OCI-LY1 (cell line): Measurements from ENCODE around the gene GAPVD1.

ENCODE experiments used
- H2AFZ ChIP-seq: fragments of 200-600 bp; sonication (generic), shearing (Covaris generic); 2 replicates; pipeline ENCODE4 v1.6.0; 2014; ENCODE audit warnings: antibody characterized with exemption, mild to moderate bottlenecking, low read length
- H3F3A ChIP-seq: fragments of 200-600 bp; sonication (generic), shearing (Covaris generic); 2 replicates; pipeline ENCODE4 v1.6.0; 2014; ENCODE audit warnings: mild to moderate bottlenecking, antibody characterized with exemption, low read length, moderate library complexity; ENCODE audit not compliant: insufficient read depth
- H3K27ac ChIP-seq: fragments of 200-600 bp; sonication (generic); 2 replicates; pipeline ENCODE4 v1.5.1; 2014; ENCODE audit warnings: low read length, mixed run types, mild to moderate bottlenecking, low read depth; ENCODE audit not compliant: poor library complexity, severe bottlenecking
- H3K27me3 ChIP-seq: fragments of 200-600 bp; sonication (generic); 2 replicates; pipeline ENCODE4 v1.6.0; 2014; ENCODE audit warnings: antibody characterized with exemption, mild to moderate bottlenecking, low read length, moderate library complexity; ENCODE audit not compliant: insufficient read depth
- H3K36me3 ChIP-seq: fragments of 200-600 bp; sonication (generic); 2 replicates; pipeline ENCODE4 v1.6.1; 2014; ENCODE audit warnings: mild to moderate bottlenecking, antibody characterized with exemption, low read length, moderate library complexity, mixed read lengths; ENCODE audit not compliant: insufficient read depth
- H3K4me1 ChIP-seq: fragments of 200-600 bp; sonication (generic); 2 replicates; pipeline ENCODE4 v1.5.1; 2014; ENCODE audit warnings: mild to moderate bottlenecking, low read length, moderate library complexity; ENCODE audit not compliant: insufficient read depth, severe bottlenecking
- H3K4me2 ChIP-seq: fragments of 200-600 bp; sonication (generic), shearing (Covaris generic); 2 replicates; pipeline ENCODE4 v1.6.1; 2014; ENCODE audit warnings: low read length
- H3K4me3 ChIP-seq: fragments of 200-600 bp; sonication (generic); 2 replicates; pipeline ENCODE4 v1.5.1; 2014; ENCODE audit warnings: low read length, low read depth, mild to moderate bottlenecking, mixed read lengths; ENCODE audit not compliant: poor library complexity, severe bottlenecking
- H3K79me2 ChIP-seq: fragments of 200-600 bp; shearing (Covaris generic); 2 replicates; pipeline ENCODE4 v1.6.1; 2016; ENCODE audit warnings: mixed run types, low read length, mixed read lengths; ENCODE audit not compliant: insufficient read depth
- H3K9ac ChIP-seq: fragments of 200-600 bp; sonication (generic), shearing (Covaris generic); 2 replicates; pipeline ENCODE4 v1.6.1; 2014; ENCODE audit warnings: mild to moderate bottlenecking, low read length, mixed read lengths
- H3K9me2 ChIP-seq: fragments of 200-600 bp; sonication (generic), shearing (Covaris generic); 2 replicates; pipeline ENCODE4 v1.6.1; 2014; ENCODE audit warnings: low read depth, mild to moderate bottlenecking, low read length, mixed read lengths
- H3K9me3 ChIP-seq: fragments of 200-600 bp; shearing (Covaris generic); 2 replicates; pipeline ENCODE4 v1.6.1; 2014; ENCODE audit warnings: low read length, mixed read lengths
- H4K20me1 ChIP-seq: fragments of 200-600 bp; sonication (generic), shearing (Covaris generic); 2 replicates; pipeline ENCODE4 v1.6.0; 2016; ENCODE audit warnings: mild to moderate bottlenecking, low read length; ENCODE audit not compliant: insufficient read depth
- CTCF ChIP-seq: fragments of 200-600 bp; sonication (generic), shearing (Covaris generic); IDR thresholded peaks from 2 replicates; pipeline ENCODE4 v1.5.1; 2017; ENCODE audit warnings: mild to moderate bottlenecking, antibody characterized with exemption, low read length, moderate library complexity, mixed read lengths
- EZH2 ChIP-seq: fragments of 200-600 bp; sonication (generic), shearing (Covaris generic); IDR thresholded peaks from 2 replicates; pipeline ENCODE4 v1.8.0; 2017; ENCODE audit warnings: borderline replicate concordance, mixed run types, mild to moderate bottlenecking, antibody characterized with exemption, low read length, moderate library complexity, mixed read lengths

Gene GAPVD1

GRCh38 chr9:125255781-125256391, 5.7 kb upstream of the GAPVD1 start:
- Histone ChIP-seq H2AFZ (no peak overlapping the region), H3K27me3 (no peaks in the 10 kb centered on the region), H3K9me2 (no peaks in the 10 kb centered on the region), H3K79me2 (no peaks in the 10 kb centered on the region), H3K36me3 (no peaks in the 10 kb centered on the region), H3K4me1 (peaks cover 3% of the 10 kb centered on the region), H3K4me2 (no peak overlapping the region), H3K27ac (no peak overlapping the region), H4K20me1 (no peaks in the 10 kb centered on the region), H3F3A (no peaks in the 10 kb centered on the region), H3K9ac (no peak overlapping the region), H3K9me3 (no peaks in the 10 kb centered on the region), H3K4me3 (no peak overlapping the region)
- peak; percentile 67 for TF ChIP-seq CTCF
- TF ChIP-seq EZH2: no peak

GRCh38 chr9:125258160-125258785, 3.4 kb upstream of the GAPVD1 start:
- Histone ChIP-seq H3F3A (no peaks in the 10 kb centered on the region), H2AFZ (no peak overlapping the region), H3K27ac (no peak overlapping the region), H3K4me3 (no peak overlapping the region), H3K79me2 (peaks cover 15% of the 10 kb centered on the region), H3K36me3 (no peaks in the 10 kb centered on the region), H3K4me2 (no peak overlapping the region), H3K9ac (no peak overlapping the region), H3K27me3 (no peaks in the 10 kb centered on the region), H3K9me3 (no peaks in the 10 kb centered on the region), H3K9me2 (no peaks in the 10 kb centered on the region), H3K4me1 (peaks cover 15% of the 10 kb centered on the region), H4K20me1 (no peaks in the 10 kb centered on the region)
- no peak for TF ChIP-seq EZH2
- TF ChIP-seq CTCF: no peak

GRCh38 chr9:125258832-125259534, 2.6 kb upstream of the GAPVD1 start:
- no peak for TF ChIP-seq CTCF
- TF ChIP-seq EZH2: no peak

More at GRCh38 chr9:125258832-125259534, 2.6 kb upstream of the GAPVD1 start:
- Histone ChIP-seq H3K9me3 (no peaks in the 10 kb centered on the region), H3K79me2 (peaks cover 22% of the 10 kb centered on the region), H3K9me2 (no peaks in the 10 kb centered on the region), H2AFZ (no peak overlapping the region), H3K4me3 (no peak overlapping the region), H3K4me1 (peaks cover 22% of the 10 kb centered on the region), H3K27ac (no peak overlapping the region), H4K20me1 (no peaks in the 10 kb centered on the region), H3F3A (no peaks in the 10 kb centered on the region), H3K36me3 (no peaks in the 10 kb centered on the region), H3K4me2 (no peak overlapping the region), H3K9ac (no peak overlapping the region), H3K27me3 (no peaks in the 10 kb centered on the region)
